H1 (cell line): ENCODE results near the gene C19orf47. TPM values are rescaled to one million over a fixed set of nuclear protein-coding genes. Genes with fewer than 3 reads are reported as not detected.

ENCODE experiments used
- JUND ChIP-seq: IDR thresholded peaks from 2 replicates; pipeline ENCODE4 v1.6.1; 2011; ENCODE audit warnings: mild to moderate bottlenecking, improper control_type of control experiment, low read length
- POLR2A ChIP-seq, 2 experiments: IDR thresholded peaks; 1 replicate in 1 of 2; 2 replicates in 1 of 2; pipeline ENCODE4 v1.6.1; 2011; ENCODE audit warnings: low read depth in 2 of 2, low read length in 2 of 2, mild to moderate bottlenecking in 2 of 2; ENCODE audit errors: control extremely low read depth in 1 of 2
- RAD21 ChIP-seq, 2 experiments: IDR thresholded peaks in 1 of 2; conservative IDR thresholded peaks in 1 of 2; 2 replicates each; pipeline ENCODE4 v1.6.1; 2011; ENCODE audit warnings: low read depth in 2 of 2, low read length in 2 of 2, improper control_type of control experiment in 1 of 2, inconsistent platforms in 1 of 2, mild to moderate bottlenecking in 1 of 2, moderate library complexity in 1 of 2
- polyA plus RNA-seq, 7 experiments: library from polyadenylated mRNA; depleted of rRNA in 3 of 7; stranded (reverse) in 5 of 7; unstranded in 2 of 7; fragments of >200 nt in 5 of 7; fragments of 200-250 nt in 2 of 7; gene quantifications; 1 replicate in 5 of 7; 2 replicates in 1 of 7; 4 replicates in 1 of 7; pipeline versions ENCODE4 v1.2.1 to v1.2.3, GENCODE V29; 2011 to 2013; ENCODE audit warnings: missing spikeins in 2 of 7, mixed read lengths in 2 of 7
- total RNA-seq: library from RNA; stranded (reverse); fragmentation: NEBNext Ultra II Directional; extraction: Animal tissue kit (Norgen Biotek cat#: 25700); gene quantifications from 2 replicates; pipeline ENCODE4 v1.2.1, GENCODE V29; 2021

The C19orf47 gene
- total and polyA plus RNA-seq, 2 of the 8 experiments (the other 6 are each of a cell fraction or from before 2014, with no cell fraction given), result 17.8 to 27.3 TPM

GRCh38 chr19:40396886-40397567 is 48.8 kb upstream of the C19orf47 start (continued):
- TF ChIP-seq RAD21 (IDR thresholded peaks at IDR 0.05 in 1 of 2, conservative IDR thresholded peaks at IDR 0.05 in 1 of 2; ENCODE audit: low read depth in 2 of 2, low read length in 2 of 2) (no peak), JUND (no peak), POLR2A (IDR thresholded peaks at IDR 0.05; ENCODE audit: control extremely low read depth in 1 of 2, low read depth in 2 of 2, low read length in 2 of 2) (no peak)
- TF ChIP-seq, all 59 proteins: peak for 0
